ENCODE data around the gene KANSL1.

DNA sequence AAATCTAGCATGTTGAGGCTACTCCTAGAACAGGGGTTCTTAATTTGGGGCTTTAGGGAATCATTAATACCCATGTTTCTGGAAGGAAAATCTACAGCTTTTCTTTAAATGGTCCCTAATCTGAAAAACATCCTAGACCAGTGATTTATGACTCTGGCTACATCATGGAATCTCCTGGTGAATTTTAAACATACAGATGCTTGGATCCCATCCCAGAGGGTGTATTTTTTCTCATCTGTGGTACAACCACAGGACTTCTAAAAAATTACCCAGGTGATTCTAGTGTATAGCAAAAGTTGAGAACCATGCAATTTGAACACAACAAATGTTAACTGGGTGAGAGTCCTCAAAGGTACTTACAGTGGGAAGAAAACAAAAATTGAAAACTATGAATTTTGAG is 41.5 kb downstream of the KANSL1 start:
- TF ChIP-seq MXI1 (IDR thresholded peaks at IDR 0.05; ENCODE audit: borderline replicate concordance, low read depth, low read length) (no peak), FOS (IDR thresholded peaks at IDR 0.05; ENCODE audit: low read depth, low read length) (no peak), POLR2A (IDR thresholded peaks at IDR 0.05; ENCODE audit: low read depth, low read length) (no peak), CEBPB (IDR thresholded peaks at IDR 0.05; ENCODE audit: low read depth, low read length) (no peak), BHLHE40 (IDR thresholded peaks at IDR 0.05; ENCODE audit: low read depth, low read length) (no peak)
- TF ChIP-seq, protein P1, sequence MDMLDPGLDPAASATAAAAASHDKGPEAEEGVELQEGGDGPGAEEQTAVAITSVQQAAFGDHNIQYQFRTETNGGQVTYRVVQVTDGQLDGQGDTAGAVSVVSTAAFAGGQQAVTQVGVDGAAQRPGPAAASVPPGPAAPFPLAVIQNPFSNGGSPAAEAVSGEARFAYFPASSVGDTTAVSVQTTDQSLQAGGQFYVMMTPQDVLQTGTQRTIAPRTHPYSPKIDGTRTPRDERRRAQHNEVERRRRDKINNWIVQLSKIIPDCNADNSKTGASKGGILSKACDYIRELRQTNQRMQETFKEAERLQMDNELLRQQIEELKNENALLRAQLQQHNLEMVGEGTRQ (IDR thresholded peaks at IDR 0.05; ENCODE audit: low read depth, low read length), result no peak
- TF ChIP-seq, protein P2, sequence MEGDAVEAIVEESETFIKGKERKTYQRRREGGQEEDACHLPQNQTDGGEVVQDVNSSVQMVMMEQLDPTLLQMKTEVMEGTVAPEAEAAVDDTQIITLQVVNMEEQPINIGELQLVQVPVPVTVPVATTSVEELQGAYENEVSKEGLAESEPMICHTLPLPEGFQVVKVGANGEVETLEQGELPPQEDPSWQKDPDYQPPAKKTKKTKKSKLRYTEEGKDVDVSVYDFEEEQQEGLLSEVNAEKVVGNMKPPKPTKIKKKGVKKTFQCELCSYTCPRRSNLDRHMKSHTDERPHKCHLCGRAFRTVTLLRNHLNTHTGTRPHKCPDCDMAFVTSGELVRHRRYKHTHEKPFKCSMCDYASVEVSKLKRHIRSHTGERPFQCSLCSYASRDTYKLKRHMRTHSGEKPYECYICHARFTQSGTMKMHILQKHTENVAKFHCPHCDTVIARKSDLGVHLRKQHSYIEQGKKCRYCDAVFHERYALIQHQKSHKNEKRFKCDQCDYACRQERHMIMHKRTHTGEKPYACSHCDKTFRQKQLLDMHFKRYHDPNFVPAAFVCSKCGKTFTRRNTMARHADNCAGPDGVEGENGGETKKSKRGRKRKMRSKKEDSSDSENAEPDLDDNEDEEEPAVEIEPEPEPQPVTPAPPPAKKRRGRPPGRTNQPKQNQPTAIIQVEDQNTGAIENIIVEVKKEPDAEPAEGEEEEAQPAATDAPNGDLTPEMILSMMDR (conservative IDR thresholded peaks at IDR 0.05; ENCODE audit: low read depth, low read length), result no peak

All from IMR-90 (cell line).